ENCODE measurements around the gene LAG3. TPM values are rescaled to one million over a fixed set of nuclear protein-coding genes. Genes with fewer than 3 reads are reported as not detected.

Gene LAG3
- polyA plus RNA-seq, 1 of the 3 experiments (the other 2 are of a cell fraction) = 0.72 TPM

DNA sequence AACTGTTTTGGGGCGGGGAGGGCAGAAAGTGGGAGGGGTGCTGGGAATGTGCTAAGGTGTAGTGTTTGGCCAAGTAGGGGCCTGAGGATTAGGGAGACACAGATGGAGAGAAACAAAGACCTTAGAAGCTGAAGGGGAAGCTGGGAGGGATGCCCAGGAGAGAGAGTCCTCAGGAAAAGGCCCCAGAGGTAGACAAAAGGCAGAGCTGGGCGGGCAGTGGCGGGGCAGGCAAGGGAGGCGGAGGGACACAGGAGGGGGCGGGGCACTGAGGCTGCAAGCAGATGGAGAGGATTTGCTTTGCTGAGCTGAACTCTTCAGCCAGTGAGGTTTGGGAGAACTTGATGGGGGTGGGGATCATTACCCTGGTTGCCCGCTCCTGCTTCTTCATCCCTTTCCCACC is 3.3 kb upstream of the LAG3 start:
- H3K4me3 ChIP-seq (ENCODE audit: low read depth in 2 of 2, low read length in 1 of 2) = peak overlapping the region; percentile 82 to 93
- H3K4me2 ChIP-seq = peak overlapping the region; percentile 96
- ChIA-PET CTCF (interaction anchor here (0.9 to 15.2 kb wide), 8 partner anchors 9 to 59 kb away, joined by 3 to 343 read pairs (median 4); partner anchors contain the start of genes MLF2 and P3H3), POLR2A (interaction anchor here (0.6 to 4.8 kb wide), 5 partner anchors 8 to 155 kb away, joined by 3 to 89 read pairs (median 6); partner anchors contain the start of genes COPS7A, MLF2 and ZNF384)
- H3K9me3 ChIP-seq = no peaks in the 10 kb centered on the region
- TF ChIP-seq TAF1 (IDR thresholded peaks at IDR 0.05; ENCODE audit: borderline replicate concordance, low read depth, low read length) = no peak
- TF ChIP-seq RCOR1 (IDR thresholded peaks at IDR 0.05; ENCODE audit: low read length) = no peak
- TF ChIP-seq, protein P1, sequence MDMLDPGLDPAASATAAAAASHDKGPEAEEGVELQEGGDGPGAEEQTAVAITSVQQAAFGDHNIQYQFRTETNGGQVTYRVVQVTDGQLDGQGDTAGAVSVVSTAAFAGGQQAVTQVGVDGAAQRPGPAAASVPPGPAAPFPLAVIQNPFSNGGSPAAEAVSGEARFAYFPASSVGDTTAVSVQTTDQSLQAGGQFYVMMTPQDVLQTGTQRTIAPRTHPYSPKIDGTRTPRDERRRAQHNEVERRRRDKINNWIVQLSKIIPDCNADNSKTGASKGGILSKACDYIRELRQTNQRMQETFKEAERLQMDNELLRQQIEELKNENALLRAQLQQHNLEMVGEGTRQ (IDR thresholded peaks at IDR 0.05; ENCODE audit: borderline replicate concordance, low read depth, low read length) = no peak
- 62% methylated on average over 6 of the region's 6 CpGs for WGBS (ENCODE audit: low lambda C conversion rate)
- peaks cover 22 to 44% of the 10 kb centered on the region in 2 experiments; a peak in 3 of 4 replicates for H3K4me1 ChIP-seq (ENCODE audit: control insufficient read depth in 1 of 2, insufficient read depth in 2 of 2, low read depth in 1 of 2, low read length in 1 of 2)
- no peak overlapping the region for H2AFZ ChIP-seq (ENCODE audit: low read depth)
- peaks cover 17 to 20% of the 10 kb centered on the region in 2 experiments for H3K36me3 ChIP-seq (replicated peaks in 1 of 2; ENCODE audit: control insufficient read depth in 1 of 2, insufficient read depth in 2 of 2, low read length in 1 of 2)
- H4K20me1 ChIP-seq (ENCODE audit: insufficient read depth) = peaks cover 40% of the 10 kb centered on the region
- H3F3A ChIP-seq (replicated peaks; ENCODE audit: insufficient read depth) = peaks cover 22% of the 10 kb centered on the region
- H3K27ac ChIP-seq (ENCODE audit: low read depth in 2 of 2, low read length in 1 of 2) = peak overlapping the region; percentile 43 to 95; a peak in 2 of 4 replicates
- H3K27me3 ChIP-seq (ENCODE audit: insufficient read depth) = no peaks in the 10 kb centered on the region
- peak overlapping the region; percentile 90 for H3K9ac ChIP-seq
- H3K9me2 ChIP-seq = no peaks in the 10 kb centered on the region
- peak; percentile 81 for DNase-seq
- H3K79me2 ChIP-seq (ENCODE audit: insufficient read depth) = peaks cover 40% of the 10 kb centered on the region

DNA sequence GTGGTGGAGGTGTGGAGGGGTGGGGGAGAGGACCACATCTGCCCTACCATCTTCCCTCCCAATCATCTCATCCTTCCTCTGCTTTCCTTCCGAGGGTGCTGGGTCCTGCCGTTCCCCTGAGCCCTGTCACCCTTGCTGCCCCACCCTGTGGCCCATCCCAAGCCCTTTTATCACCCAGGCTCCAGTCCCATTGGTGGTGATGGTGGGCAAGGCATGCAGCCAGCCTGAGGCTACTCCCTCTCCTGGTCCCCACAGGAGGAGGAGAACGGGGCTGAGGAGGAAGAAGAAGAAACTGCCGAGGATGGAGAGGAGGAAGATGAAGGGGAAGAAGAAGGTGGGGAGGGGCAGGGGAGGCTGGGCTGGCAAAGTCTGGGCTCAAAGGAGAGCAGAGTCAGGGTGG is 2.7 kb upstream of the LAG3 start:
- TF ChIP-seq GATA2 (CRISPR knock-in tag; IDR thresholded peaks at IDR 0.05) (no peak), TAF1 (IDR thresholded peaks at IDR 0.05; ENCODE audit: borderline replicate concordance, low read depth, low read length) (no peak), TEAD4 (IDR thresholded peaks at IDR 0.05; ENCODE audit: borderline replicate concordance, insufficient read depth) (no peak), RCOR1 (IDR thresholded peaks at IDR 0.05; ENCODE audit: low read length) (no peak), CHD2 (IDR thresholded peaks at IDR 0.05; ENCODE audit: low read length, partially characterized antibody) (no peak), JUND (IDR thresholded peaks at IDR 0.05) (no peak), RXRA (IDR thresholded peaks at IDR 0.05; ENCODE audit: borderline replicate concordance, low read depth) (no peak), NRF1 (IDR thresholded peaks at IDR 0.05; ENCODE audit: low read depth, low read length) (no peak), RAD21 (IDR thresholded peaks at IDR 0.05; ENCODE audit: low read length) (no peak), POLR2AphosphoS5 (IDR thresholded peaks at IDR 0.05; ENCODE audit: low read depth, low read length) (no peak), RFX5 (IDR thresholded peaks at IDR 0.05; ENCODE audit: low read length) (no peak), EZH2phosphoT487 (IDR thresholded peaks at IDR 0.05; ENCODE audit: borderline replicate concordance, low read depth) (no peak), MXI1 (IDR thresholded peaks at IDR 0.05; ENCODE audit: low read depth, low read length) (no peak), NFIC (IDR thresholded peaks at IDR 0.05; ENCODE audit: borderline replicate concordance) (no peak), TCF12 (IDR thresholded peaks at IDR 0.05) (no peak), SIN3A (IDR thresholded peaks at IDR 0.05; ENCODE audit: borderline replicate concordance, low read depth, low read length) (no peak)
- TF ChIP-seq, protein P2, sequence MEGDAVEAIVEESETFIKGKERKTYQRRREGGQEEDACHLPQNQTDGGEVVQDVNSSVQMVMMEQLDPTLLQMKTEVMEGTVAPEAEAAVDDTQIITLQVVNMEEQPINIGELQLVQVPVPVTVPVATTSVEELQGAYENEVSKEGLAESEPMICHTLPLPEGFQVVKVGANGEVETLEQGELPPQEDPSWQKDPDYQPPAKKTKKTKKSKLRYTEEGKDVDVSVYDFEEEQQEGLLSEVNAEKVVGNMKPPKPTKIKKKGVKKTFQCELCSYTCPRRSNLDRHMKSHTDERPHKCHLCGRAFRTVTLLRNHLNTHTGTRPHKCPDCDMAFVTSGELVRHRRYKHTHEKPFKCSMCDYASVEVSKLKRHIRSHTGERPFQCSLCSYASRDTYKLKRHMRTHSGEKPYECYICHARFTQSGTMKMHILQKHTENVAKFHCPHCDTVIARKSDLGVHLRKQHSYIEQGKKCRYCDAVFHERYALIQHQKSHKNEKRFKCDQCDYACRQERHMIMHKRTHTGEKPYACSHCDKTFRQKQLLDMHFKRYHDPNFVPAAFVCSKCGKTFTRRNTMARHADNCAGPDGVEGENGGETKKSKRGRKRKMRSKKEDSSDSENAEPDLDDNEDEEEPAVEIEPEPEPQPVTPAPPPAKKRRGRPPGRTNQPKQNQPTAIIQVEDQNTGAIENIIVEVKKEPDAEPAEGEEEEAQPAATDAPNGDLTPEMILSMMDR (IDR thresholded peaks at IDR 0.05) = no peak
- TF ChIP-seq, protein P3, sequence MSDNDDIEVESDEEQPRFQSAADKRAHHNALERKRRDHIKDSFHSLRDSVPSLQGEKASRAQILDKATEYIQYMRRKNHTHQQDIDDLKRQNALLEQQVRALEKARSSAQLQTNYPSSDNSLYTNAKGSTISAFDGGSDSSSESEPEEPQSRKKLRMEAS (IDR thresholded peaks at IDR 0.05; ENCODE audit: low read depth) = no peak
- TF ChIP-seq, protein P4, sequence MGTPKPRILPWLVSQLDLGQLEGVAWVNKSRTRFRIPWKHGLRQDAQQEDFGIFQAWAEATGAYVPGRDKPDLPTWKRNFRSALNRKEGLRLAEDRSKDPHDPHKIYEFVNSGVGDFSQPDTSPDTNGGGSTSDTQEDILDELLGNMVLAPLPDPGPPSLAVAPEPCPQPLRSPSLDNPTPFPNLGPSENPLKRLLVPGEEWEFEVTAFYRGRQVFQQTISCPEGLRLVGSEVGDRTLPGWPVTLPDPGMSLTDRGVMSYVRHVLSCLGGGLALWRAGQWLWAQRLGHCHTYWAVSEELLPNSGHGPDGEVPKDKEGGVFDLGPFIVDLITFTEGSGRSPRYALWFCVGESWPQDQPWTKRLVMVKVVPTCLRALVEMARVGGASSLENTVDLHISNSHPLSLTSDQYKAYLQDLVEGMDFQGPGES (IDR thresholded peaks at IDR 0.05; ENCODE audit: low read depth, low read length) = no peak
- TF ChIP-seq, protein P5, sequence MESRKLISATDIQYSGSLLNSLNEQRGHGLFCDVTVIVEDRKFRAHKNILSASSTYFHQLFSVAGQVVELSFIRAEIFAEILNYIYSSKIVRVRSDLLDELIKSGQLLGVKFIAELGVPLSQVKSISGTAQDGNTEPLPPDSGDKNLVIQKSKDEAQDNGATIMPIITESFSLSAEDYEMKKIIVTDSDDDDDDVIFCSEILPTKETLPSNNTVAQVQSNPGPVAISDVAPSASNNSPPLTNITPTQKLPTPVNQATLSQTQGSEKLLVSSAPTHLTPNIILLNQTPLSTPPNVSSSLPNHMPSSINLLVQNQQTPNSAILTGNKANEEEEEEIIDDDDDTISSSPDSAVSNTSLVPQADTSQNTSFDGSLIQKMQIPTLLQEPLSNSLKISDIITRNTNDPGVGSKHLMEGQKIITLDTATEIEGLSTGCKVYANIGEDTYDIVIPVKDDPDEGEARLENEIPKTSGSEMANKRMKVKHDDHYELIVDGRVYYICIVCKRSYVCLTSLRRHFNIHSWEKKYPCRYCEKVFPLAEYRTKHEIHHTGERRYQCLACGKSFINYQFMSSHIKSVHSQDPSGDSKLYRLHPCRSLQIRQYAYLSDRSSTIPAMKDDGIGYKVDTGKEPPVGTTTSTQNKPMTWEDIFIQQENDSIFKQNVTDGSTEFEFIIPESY (IDR thresholded peaks at IDR 0.05; ENCODE audit: borderline replicate concordance, low read depth) = no peak
- H3F3A ChIP-seq (replicated peaks; ENCODE audit: insufficient read depth) = peaks cover 21% of the 10 kb centered on the region
- H4K20me1 ChIP-seq (ENCODE audit: insufficient read depth) = peaks cover 40% of the 10 kb centered on the region
- H3K9me3 ChIP-seq = no peaks in the 10 kb centered on the region
- H3K27ac ChIP-seq (ENCODE audit: low read depth in 2 of 2, low read length in 1 of 2) = no peak overlapping the region; a peak in 2 of 4 replicates
- H3K79me2 ChIP-seq (ENCODE audit: insufficient read depth) = peaks cover 40% of the 10 kb centered on the region
- WGBS (ENCODE audit: low lambda C conversion rate) = 85% methylated on average over 4 of the region's 4 CpGs
- ChIA-PET CTCF (interaction anchor here (0.9 to 15.2 kb wide), 8 partner anchors 8 to 59 kb away, joined by 3 to 343 read pairs (median 4); partner anchors contain the start of genes MLF2 and P3H3), POLR2A (interaction anchor here (0.6 to 4.8 kb wide), 4 partner anchors 8 to 156 kb away, joined by 3 to 89 read pairs (median 18); partner anchors contain the start of genes MLF2 and ZNF384)
- peak overlapping the region; percentile 96 for H3K4me2 ChIP-seq
- H2AFZ ChIP-seq (ENCODE audit: low read depth) = no peak overlapping the region
- H3K4me1 ChIP-seq (ENCODE audit: control insufficient read depth in 1 of 2, insufficient read depth in 2 of 2, low read depth in 1 of 2, low read length in 1 of 2) = peaks cover 21 to 42% of the 10 kb centered on the region in 2 experiments; a peak in 3 of 4 replicates
- H3K27me3 ChIP-seq (ENCODE audit: insufficient read depth) = no peaks in the 10 kb centered on the region
- no peaks in the 10 kb centered on the region for H3K9me2 ChIP-seq
- no peak overlapping the region for H3K9ac ChIP-seq
- H3K36me3 ChIP-seq (replicated peaks in 1 of 2; ENCODE audit: control insufficient read depth in 1 of 2, insufficient read depth in 2 of 2, low read length in 1 of 2) = peaks cover 17 to 20% of the 10 kb centered on the region in 2 experiments
- no peak overlapping the region for H3K4me3 ChIP-seq (ENCODE audit: low read depth in 2 of 2, low read length in 1 of 2)
- DNase-seq = no peak
